GM21360 (cell line): ENCODE results near the gene FREM2.

ENCODE experiments used
- ATAC-seq: cut with Tn5 transposase; IDR thresholded peaks from one replicate; pipeline ENCODE4 v1.9.1; 2021; ENCODE audit warnings: mild to moderate bottlenecking, moderate library complexity; ENCODE audit not compliant: unreplicated experiment

Gene FREM2

DNA sequence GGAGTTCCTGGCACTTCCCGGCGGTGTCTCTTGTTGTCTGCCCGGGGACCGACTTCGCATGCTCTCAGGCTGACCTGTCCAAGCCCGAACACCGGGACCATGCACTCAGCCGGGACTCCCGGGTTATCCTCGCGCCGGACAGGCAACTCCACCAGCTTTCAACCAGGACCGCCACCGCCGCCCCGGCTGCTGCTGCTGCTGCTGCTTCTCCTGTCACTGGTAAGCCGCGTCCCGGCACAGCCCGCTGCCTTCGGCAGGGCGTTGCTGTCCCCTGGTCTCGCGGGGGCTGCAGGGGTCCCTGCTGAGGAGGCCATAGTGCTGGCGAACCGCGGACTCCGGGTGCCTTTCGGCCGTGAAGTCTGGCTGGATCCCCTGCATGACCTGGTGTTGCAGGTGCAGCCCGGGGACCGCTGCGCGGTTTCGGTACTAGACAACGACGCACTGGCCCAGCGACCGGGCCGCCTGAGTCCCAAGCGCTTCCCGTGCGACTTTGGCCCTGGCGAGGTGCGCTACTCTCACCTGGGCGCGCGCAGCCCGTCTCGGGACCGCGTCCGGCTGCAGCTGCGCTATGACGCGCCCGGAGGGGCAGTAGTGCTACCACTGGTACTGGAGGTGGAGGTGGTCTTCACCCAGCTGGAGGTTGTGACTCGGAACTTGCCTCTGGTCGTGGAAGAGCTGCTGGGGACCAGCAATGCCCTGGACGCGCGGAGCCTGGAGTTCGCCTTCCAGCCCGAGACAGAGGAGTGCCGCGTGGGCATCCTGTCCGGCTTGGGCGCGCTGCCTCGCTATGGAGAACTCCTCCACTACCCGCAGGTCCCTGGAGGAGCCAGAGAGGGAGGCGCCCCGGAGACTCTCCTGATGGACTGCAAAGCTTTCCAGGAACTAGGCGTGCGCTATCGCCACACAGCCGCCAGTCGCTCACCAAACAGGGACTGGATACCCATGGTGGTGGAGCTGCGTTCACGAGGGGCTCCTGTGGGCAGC is 661 bp downstream of the FREM2 start:
- ATAC-seq, result no peak

- ATAC-seq, result no peak
Measured at GRCh38 chr13:38688674-38689073, 1.8 kb downstream of the FREM2 start.

- ATAC-seq, result no peak
Measured at GRCh38 chr13:38690231-38690630, 3.4 kb downstream of the FREM2 start.

GRCh38 chr13:38693168-38693567 is 6.3 kb downstream of the FREM2 start:
- no peak for ATAC-seq

- ATAC-seq, result no peak
Measured at GRCh38 chr13:38693641-38694040, 6.8 kb downstream of the FREM2 start.

GRCh38 chr13:38697197-38697596 is 10.3 kb downstream of the FREM2 start:
- ATAC-seq, result no peak

- no peak for ATAC-seq
Measured at GRCh38 chr13:38697628-38698333, 10.9 kb downstream of the FREM2 start.

DNA sequence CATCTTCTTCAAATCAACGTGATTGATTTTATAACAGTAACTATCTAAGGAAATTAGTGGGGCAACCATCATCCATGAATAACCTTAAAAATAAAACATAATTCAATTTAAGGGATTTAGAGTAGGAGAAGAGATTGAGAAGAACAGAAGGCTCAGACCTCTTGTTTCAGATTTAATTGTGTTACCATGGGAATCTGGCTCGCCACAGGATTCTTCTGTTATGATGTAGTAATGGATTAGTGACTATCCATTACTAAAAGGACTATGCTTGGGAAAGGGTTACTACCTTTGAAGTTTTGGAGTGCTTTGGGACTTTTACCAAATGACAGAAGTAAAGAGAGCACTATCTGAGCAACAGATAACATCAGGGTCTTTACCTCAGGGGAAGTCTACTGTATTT is 13.2 kb downstream of the FREM2 start:
- no peak for ATAC-seq

GRCh38 chr13:38702669-38703068 is 15.8 kb downstream of the FREM2 start:
- no peak for ATAC-seq

- ATAC-seq, result no peak
Measured at GRCh38 chr13:38703255-38703654, 16.4 kb downstream of the FREM2 start.

DNA sequence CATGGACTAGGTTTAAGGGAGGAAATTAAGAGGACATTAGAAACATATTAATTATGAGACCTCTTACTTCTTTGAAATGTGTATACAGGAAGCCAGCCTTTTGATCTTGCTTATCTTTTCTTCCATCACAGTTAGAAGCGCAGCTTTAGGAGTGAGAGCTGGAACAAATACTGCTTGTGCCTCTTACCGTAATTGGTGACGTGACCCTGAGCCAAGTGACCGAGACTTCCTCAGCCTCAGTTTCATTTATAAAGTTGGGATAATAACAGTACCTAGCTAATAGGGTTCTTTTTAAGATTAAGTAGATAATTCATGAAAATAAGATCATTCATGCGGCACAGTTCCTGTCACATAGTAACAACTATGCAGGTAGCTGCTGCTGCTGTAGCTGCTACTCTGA is 18.5 kb downstream of the FREM2 start:
- ATAC-seq, result no peak

GRCh38 chr13:38707460-38707859 is 20.6 kb downstream of the FREM2 start:
- ATAC-seq, result no peak

DNA sequence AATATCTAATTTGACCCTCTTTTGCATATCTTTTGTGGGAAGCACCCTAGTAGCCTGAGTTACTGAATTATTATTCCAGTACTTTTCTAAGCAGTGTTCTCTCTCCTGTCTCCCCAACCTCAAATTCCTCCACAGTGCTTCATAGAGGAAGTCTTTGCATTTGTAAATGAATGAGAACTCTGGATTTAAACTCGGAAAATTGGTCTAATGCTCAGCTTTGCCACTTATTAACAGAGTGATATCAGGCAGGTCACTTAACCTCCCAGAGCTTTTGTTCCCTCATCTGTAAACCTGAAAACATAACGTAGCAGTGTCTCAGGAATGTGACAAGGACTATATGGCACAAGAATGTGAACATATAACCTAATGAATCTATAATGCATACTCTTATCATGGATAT is 26.2 kb downstream of the FREM2 start:
- no peak for ATAC-seq

- ATAC-seq, result no peak
Measured at GRCh38 chr13:38718374-38718773, 31.5 kb downstream of the FREM2 start.

DNA sequence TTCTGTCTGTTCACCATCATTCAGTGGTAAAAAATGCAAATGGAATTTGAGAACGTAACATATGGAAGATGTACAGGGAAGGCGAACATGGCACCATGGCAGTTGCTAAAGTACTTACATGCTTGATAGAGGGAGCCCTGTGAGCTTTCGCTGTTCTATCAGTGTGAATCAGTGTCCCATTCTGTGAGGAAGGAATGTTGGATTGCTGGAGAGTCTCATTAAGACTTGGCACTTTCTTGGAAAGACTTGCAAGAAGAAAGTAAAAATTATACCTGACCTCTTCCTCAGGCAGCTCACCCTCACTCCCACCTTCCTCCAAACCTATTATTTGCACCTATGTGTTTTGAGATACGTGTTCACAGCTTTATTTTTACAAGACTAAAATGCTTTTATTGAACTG is 43.5 kb downstream of the FREM2 start:
- ATAC-seq, result no peak

DNA sequence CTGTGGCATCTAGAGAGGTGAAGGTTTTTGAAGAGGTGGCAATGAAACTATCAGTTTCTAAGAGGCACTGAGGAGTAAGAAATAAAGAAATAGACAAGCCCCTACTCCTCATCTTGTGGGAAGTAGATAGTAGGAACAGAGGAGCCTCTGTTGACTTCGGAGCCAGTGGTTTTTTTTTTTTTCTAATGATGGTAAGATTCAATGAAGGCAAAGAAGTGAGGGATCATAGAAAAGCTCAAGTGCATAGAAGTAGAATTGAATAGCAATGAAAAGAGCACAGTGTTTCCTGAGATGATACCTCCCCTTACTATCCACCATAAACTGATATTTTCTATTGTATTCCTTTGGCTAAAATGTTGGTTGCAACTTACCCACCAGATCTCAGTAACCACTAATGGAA is 46.3 kb downstream of the FREM2 start:
- ATAC-seq, result no peak

- ATAC-seq, result no peak
Measured at GRCh38 chr13:38735665-38736440, 49.0 kb downstream of the FREM2 start.

DNA sequence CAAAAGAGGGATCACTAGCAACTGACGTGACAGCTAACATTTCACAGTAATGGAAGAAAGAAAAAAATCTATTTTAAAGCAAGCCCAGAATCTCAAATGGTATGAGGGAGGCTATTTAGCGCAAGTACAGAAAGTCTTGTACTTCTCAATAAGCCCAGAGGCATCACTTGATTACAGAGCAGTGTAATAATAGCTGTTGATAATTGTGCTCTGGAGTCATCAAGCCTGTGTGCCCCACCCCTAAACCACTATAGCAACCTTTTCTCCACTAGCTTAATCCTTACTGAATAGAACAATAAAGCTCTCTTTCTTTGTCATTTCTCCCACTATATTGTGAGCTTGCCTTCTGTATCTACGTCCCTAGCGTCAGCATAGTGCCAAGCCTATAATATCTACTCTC is 56.6 kb downstream of the FREM2 start:
- no peak for ATAC-seq

- ATAC-seq, result no peak
Measured at GRCh38 chr13:38752686-38753085, 65.8 kb downstream of the FREM2 start.

DNA sequence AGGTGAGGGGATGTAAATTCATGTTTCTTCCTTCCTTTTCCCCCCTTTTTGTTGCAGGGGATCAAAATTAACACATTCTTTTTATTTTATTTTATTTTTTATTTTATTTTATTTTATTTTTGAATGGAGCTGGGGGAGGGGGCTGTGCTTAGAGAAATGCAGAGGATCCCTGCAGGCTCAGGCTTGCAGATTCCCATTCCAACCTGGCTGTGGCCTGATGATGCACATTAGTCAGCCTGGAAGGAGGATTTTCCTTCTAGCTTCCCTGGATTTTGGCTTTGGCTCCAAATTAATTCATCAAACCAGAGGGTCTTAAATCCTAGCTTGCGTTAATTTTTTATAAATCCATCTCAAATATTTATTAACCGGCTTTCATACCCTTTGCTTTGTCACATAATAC is 67.0 kb downstream of the FREM2 start:
- ATAC-seq, result no peak

DNA sequence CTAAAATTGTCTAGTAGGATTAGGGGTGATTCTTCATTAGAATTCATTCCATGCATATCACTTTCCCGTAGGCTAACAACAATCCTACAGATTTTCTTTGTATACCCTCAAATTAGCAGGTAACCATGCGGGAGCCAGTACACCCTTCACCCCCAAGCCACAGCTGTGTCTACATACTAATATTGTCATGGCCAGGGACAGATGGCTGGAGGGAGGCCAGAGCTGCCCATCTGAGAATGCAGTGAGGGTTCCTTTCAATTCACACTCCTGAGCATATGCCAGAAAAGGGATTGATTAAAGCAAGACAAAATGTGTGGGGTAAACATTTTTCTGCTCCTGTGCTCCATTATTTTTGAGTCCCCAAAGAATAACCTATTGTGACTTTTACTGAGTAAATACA is 68.9 kb downstream of the FREM2 start:
- no peak for ATAC-seq
